HG03354 (cell line): ENCODE measurements around the gene MROH7.
"Not testable (repeated sequence)": the region's sequence is repeated elsewhere in the genome, so short reads cannot be mapped to it uniquely, and the experiment has no call there.

Experiments
- ATAC-seq: cut with Tn5 transposase; IDR thresholded peaks from one replicate; pipeline ENCODE4 v1.9.1; 2021; ENCODE audit warnings: mild to moderate bottlenecking; ENCODE audit not compliant: unreplicated experiment, poor library complexity, severe bottlenecking

Gene MROH7

GRCh38 chr1:54608566-54609230, 32.9 kb upstream of the MROH7 start:
- no peak for ATAC-seq

DNA sequence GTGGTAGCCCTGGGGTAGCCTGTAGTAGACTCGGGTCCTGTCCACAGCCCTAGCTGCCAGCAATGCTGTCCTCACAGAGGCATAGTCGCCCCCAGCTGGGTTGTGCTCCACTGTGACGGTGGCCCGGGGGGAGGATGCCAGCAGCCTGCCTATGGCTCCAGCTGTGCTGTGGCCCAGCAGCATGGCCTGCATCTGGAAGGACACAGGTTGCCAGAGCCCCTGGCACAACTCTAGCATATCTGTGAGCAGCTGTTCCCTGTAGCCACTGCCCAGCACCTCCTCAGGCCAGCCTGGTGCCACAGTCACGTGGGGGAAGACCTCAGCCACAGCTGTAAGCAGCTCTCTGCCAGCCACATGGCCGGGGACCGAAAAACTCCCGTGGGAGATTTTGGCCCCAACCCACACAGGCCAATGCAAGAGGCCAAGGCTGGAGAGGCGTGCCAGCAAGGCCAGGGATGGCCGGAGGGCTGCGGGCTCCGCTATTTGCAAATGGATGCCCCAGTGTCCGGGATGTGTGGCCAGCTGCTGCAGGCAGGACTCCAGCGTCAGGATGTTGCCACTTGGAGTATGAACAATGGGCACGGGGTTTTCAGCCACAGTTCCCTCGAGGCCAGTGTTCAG, 32.2 kb upstream of the MROH7 start:
- ATAC-seq, result no peak

DNA sequence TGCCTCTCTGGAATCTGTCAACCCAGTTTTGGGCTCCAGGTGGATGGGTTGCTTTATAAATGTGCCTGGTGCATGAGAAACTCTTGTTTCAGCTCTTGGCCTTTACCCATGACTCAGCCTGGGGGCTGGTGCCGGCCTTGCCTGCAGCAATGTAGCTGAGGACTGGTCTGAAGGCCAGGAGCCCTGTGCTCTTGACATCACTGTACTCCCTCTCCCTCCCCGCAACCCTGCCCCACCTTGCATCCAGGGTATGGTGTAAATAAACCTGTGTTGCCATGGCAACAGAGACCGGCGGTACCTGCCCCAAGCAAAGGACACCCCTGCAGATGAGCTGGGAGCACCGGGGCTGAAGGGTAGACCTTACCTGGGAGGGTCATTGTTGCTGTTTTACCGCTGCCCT, 31.5 kb upstream of the MROH7 start:
- no peak for ATAC-seq

GRCh38 chr1:54610601-54611580, 30.7 kb upstream of the MROH7 start:
- ATAC-seq, result no peak

DNA sequence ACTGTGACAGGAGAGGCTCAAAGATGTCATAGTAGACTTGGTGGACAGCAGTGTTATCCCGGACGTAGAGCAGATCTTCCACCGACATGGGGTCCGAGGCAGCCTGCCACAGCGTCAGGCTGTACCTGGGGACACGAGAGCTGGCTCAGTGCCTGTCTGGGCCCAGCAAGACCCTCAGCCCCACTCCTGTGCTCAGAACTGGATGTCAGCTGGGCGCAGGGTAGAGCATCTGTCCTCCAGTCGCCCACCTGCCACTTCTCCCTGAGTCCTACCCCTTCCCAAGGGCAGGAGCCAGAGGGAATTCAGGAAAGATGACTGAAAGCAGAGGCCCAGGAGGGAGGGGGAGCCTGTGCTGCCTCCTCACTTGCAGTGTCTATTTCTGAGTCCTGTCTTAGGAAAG, 30.0 kb upstream of the MROH7 start:
- no peak for ATAC-seq

DNA sequence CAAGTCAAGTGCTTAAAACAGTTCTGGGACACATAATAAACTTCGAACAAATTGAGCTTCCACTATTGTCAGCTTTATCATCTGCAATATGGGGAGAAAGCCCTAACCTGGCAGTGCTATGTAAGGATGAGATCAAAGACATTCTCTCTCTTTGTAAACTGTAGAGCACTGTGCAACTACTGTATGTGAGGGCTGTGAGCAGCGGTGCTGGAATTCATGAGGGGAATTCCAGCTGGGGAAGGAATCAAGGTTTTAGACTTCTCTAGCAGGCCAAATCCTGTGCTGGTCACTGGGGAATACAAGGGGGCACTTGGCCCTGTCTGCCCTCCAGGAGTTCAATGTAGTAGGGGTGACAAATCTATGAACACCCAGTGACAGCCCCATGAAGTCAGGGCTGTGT, 27.6 kb upstream of the MROH7 start:
- no peak for ATAC-seq

- ATAC-seq, result no peak
These were observed 27.0 kb upstream of the MROH7 start for GRCh38 chr1:54614563-54614962.

DNA sequence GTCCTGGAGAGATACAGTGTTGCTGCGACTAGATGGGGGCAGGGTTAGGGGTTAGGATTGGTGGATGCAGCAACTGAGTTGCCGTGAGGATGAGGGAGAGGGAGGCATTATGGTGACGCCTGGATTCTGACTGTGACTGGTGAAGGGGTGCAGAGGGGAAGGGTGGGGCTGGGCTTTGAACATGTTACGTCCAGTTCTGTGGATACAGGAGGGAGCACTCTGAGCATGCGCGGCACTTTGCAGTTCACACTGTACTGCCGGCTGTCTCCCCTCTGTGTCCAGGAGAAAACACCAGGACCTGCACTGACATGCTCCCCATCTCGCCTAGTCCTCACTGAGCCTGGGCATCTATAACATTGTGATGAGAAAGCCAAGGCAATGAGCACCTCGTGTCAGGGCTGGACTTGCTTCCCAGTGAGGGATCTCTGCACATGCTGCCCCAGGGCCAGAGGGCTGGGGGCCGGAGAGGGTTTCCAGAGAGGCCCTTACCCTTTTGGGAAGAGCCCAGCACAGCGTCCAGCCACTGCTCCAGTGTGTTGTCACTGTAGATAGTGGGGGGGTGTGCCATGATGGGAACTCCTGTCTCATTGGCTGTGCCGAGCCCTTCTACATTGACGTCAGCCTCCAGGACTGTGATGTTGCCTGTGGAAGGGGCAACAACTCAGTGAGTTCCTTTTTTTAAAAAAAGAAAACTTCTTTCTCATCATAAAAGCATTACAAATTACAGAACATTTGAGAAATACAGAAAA, 25.9 kb upstream of the MROH7 start:
- ATAC-seq, result no peak

GRCh38 chr1:54619749-54620148, 21.8 kb upstream of the MROH7 start:
- no peak for ATAC-seq

DNA sequence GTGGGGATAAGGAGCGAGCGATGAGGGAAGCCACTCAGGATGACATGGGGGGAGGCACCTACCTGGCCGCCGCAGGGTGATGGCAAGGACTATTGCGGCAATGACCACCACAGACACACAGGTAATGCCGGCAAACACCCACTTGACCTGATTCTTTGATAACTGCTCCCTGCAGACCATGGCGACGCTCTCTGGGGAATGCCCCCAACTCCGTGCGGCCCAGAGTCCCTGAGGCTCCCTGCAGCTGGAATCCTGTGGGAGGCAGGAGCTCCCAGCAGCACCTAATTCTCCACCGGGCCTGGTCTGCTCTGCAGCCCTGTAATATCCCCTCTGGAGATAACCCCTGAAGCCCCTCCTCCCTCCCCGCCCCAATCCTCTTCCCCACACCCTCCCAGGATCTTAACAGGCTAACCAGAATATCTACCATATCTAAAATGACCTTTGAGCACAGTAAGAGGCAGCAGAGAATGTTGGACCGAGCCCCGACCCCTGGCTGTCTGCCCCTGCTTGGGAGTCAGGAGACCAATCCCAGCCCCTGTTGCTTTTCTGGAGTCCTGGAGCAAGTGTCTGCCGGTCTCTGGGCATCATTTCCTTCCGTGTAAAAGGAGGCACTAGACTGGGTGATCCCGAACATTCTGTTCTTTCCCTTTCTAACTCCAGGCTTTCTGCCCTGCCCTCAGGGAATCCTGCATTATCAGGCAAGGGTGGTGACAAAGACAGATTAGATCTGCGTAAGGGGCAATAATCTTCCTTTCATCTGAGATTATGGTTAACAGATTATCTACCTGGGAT, 18.2 kb upstream of the MROH7 start, which contains the start of gene FAM151A:
TSS of gene FAM151A (minus strand) at position 310 of the 792 bp plus-strand sequence. CDS start at position 180, 130 bp downstream.
- ATAC-seq, result no peak

DNA sequence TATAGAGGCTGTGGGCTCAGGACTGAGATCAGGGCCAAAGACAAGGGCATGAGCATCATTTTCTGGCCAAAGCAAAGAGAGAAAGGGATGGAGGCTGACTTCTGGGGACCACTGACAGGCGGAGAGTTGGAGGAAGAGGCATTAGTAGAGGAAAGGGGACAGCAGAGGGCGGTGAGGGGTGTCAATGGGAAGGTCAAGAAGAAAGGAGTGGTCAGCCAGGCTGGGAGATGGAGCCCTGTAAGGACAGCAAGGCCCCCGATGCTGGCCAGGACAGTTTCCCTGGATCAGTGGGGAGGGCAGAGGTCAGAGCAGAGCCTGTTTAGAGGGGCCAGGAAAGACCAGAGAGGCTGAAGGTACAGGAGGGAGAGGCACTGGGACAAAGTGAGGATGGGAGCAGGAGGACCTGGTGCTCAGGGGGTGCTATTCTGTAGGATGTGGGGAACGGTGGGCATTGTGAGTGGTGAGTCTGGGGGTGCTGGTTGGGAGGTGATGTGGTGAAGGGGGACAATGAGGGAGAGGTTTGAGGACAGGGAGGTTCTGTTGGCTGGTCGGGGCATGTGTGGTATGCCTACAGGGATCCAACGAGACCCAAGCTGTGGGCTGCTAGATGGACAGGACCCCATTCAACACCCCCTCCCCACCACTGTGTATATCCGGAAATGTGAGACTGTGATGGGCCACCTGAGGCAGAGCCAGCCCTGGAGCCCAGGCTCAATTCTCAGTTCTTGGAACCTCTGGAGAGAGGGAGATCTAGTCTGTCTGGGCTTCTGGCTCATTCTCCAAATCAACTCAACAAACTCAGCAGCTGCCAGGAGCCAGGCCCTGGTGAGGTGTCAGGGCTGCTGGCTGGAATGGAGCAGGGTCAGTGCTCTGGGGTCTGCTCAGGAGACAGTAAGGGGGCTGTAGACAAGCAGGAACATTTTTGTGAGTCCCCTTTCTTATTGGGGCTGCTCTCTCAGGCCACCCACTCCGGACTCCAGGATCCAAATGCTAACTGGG, 16.8 kb upstream of the MROH7 start:
- no peak for ATAC-seq

DNA sequence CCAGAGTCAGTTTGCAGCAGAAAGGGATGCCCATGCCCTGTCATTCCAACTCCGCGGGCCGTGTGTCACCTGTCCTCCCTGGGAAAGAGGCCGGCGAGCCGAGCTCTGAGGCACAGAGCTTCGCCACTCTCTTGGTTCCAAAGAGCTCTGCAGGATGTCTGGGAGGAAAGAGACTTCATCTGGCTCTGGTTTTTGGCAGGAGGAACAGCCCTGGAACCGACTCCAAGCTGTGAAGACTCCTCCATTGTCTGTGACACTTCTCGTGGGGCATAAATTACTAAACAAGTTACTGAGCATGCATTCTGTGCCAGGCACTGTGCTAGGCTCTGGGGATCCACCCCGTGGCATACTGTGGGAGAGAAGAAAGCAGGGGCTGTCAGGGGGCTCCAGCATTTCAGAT, 14.4 kb upstream of the MROH7 start:
- no peak for ATAC-seq

- not testable (repeated sequence) for ATAC-seq
These were observed 5.8 kb upstream of the MROH7 start for GRCh38 chr1:54635804-54636203.

- ATAC-seq, result not testable (repeated sequence)
These were observed 4.8 kb upstream of the MROH7 start for GRCh38 chr1:54636461-54637446.

- ATAC-seq, result no peak
These were observed 1.2 kb upstream of the MROH7 start for GRCh38 chr1:54640361-54640760.

DNA sequence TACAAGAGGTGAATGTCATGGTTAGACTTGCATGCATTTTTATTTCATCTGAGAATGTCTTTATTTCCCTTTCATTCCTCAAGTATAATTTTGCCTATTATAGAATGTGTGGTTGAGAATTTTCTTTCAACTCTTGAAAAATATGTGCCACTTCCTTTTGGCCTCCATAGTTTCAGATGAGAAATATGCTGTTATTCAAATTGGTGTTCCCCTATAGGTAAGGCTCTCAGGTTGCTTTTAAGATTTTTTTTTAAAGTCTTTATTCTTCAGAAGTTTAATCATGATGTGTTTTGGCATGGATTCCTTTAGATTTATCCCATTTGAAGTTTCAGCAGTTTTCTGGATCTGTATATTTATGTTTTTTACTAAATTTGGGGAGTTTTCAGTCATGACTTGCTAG, 2.1 kb downstream of the MROH7 start:
- ATAC-seq, result no peak
